Measurements from ENCODE around the gene TYK2. TPM values are rescaled to one million over a fixed set of nuclear protein-coding genes. Genes with fewer than 3 reads are reported as not detected.

The TYK2 gene
- total RNA-seq, 4 donors from 2014 or later: 80.4 to 200 (median 124) TPM

DNA sequence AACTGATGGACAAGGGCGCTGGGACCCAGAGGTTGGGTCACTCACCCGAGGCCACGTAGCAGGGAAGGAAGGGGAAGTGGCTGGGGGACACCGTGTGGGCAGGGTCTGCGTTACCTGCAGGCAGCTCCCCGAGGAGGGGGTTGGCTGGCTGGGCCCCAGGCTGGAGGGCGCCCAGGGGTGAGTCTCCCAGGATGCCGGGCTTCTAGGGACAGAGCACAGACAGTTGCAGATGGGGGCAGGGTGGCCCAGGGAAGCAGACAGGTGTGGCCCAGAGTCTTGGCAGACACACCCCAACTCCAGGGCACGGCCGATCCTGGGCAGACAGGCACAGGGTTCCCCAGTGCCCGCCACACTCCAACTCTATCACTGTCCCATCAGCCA, 59.0 kb downstream of the TYK2 start:
- Histone ChIP-seq H3K9me3 (no peaks in the 10 kb centered on the region), H3K27ac (no peak overlapping the region), H3K4me1 (no peaks in the 10 kb centered on the region), H3K36me3 (peaks cover 96% of the 10 kb centered on the region), H3K27me3 (no peaks in the 10 kb centered on the region), H3K4me3 (no peak overlapping the region)
- TF ChIP-seq EP300 (IDR thresholded peaks at IDR 0.05): no peak
- TF ChIP-seq, protein P1, sequence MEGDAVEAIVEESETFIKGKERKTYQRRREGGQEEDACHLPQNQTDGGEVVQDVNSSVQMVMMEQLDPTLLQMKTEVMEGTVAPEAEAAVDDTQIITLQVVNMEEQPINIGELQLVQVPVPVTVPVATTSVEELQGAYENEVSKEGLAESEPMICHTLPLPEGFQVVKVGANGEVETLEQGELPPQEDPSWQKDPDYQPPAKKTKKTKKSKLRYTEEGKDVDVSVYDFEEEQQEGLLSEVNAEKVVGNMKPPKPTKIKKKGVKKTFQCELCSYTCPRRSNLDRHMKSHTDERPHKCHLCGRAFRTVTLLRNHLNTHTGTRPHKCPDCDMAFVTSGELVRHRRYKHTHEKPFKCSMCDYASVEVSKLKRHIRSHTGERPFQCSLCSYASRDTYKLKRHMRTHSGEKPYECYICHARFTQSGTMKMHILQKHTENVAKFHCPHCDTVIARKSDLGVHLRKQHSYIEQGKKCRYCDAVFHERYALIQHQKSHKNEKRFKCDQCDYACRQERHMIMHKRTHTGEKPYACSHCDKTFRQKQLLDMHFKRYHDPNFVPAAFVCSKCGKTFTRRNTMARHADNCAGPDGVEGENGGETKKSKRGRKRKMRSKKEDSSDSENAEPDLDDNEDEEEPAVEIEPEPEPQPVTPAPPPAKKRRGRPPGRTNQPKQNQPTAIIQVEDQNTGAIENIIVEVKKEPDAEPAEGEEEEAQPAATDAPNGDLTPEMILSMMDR (IDR thresholded peaks at IDR 0.05): no peak
- TF ChIP-seq POLR2A (IDR thresholded peaks at IDR 0.05): no peak
- TF ChIP-seq POLR2AphosphoS5 (IDR thresholded peaks at IDR 0.05): no peak
- no peak for DNase-seq (ENCODE audit: low spot score in 2 of 2)
- 88% methylated on average over 10 of the region's 11 CpGs for WGBS

DNA sequence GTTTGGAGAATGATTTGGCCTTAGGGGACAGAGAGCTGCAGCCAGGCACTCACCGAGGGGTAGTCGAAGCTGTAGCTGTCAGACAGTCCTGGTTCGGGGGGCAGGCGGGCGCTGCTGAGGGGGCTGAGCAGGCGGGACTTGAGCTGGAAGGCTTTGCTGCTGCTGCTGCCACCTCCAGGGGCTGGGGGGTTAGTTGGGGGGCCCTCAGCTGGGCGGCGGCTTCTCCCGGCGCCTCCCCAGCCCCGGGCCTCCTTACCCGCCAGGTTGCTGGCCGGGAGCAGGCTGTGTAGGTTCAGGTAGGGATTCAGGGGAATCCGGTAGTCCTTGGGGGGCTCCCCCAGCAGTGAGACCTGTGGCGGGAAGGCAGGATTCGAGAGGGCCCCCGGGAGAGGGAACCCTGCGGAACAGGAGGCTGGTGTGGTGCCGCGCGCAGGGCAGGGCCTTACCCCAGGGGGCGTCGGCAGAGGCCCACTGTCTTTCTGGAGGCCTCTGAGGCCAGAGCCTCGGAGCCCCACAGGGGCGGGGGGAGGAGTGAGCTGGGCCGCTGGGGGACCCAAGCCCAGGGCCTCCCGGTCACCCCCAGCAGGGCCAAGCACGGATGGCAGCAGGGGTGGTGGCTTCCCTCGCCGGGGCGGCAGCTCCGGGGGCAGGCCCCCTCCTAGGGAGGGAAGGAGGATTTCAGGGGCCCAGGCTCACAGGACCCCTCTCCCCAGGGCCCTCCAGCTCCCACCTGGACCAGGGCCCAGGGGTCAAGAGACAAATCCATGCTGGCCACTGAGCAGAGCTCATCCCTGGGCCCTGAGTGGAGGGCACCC, 59.6 kb downstream of the TYK2 start:
- no peak overlapping the region for H3K27ac ChIP-seq
- DNase-seq (ENCODE audit: low spot score in 2 of 2): no peak
- TF ChIP-seq POLR2A (IDR thresholded peaks at IDR 0.05) (no peak), POLR2AphosphoS5 (IDR thresholded peaks at IDR 0.05) (no peak), EP300 (IDR thresholded peaks at IDR 0.05) (no peak)
- TF ChIP-seq, protein P1 (IDR thresholded peaks at IDR 0.05): no peak
- no peak overlapping the region for H3K4me3 ChIP-seq
- H3K27me3 ChIP-seq: no peaks in the 10 kb centered on the region
- H3K4me1 ChIP-seq: peaks cover 5% of the 10 kb centered on the region
- WGBS: 90% methylated on average over 11 of the region's 32 CpGs
- no peaks in the 10 kb centered on the region for H3K9me3 ChIP-seq
- H3K36me3 ChIP-seq: peaks cover 90% of the 10 kb centered on the region

DNA sequence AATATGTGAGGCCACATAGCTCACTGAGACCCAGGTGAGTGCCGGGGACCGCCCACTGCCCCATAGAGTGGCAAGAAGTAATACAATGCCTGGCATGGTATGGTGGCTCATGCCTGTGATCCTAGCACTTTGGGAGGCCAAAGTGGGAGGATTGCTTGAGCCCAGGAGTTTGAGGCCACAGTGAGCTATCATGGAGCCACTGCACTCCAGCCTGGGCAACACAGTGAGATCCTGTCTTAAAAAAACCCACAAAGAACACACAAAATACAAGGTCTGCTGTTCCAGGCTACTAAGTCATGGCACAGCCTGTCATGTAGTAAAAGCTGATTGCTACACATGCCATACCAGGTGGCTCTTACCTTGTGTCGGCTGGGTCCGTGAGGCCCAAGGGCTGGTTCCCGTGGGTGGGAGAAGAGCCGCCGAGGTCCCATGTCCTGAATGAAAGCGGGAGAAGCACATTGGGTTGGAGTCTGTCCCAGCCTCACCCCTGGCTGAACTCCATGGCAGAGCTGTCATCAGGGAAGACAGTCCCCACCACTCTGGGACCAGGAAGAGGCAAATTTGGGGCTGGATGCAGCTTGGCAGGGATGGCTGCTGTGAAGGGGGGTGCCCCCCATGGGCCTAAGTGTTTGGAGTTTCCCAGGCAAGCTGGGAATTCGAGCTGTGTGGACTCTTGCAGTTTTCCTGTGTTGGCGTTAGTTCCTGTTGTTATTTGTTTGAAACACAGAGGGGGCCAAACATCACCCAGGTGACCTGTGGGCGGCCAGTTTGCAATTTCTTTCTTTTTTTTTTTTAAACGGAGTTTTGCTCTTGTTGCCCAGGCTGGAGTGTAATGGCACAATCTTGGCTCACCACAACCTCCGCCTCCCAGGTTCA, 61.3 kb downstream of the TYK2 start:
- no peak for TF ChIP-seq POLR2A (IDR thresholded peaks at IDR 0.05)
- TF ChIP-seq, protein P1 (IDR thresholded peaks at IDR 0.05): no peak
- no peak for TF ChIP-seq POLR2AphosphoS5 (IDR thresholded peaks at IDR 0.05)
- no peak for TF ChIP-seq EP300 (IDR thresholded peaks at IDR 0.05)
- no peak overlapping the region for H3K27ac ChIP-seq
- DNase-seq (ENCODE audit: low spot score in 2 of 2): no peak
- H3K4me1 ChIP-seq: peaks cover 15% of the 10 kb centered on the region
- no peaks in the 10 kb centered on the region for H3K27me3 ChIP-seq
- peaks cover 72% of the 10 kb centered on the region for H3K36me3 ChIP-seq
- 92% methylated on average over 13 of the region's 13 CpGs for WGBS
- H3K9me3 ChIP-seq: no peaks in the 10 kb centered on the region
- H3K4me3 ChIP-seq: no peak overlapping the region

DNA sequence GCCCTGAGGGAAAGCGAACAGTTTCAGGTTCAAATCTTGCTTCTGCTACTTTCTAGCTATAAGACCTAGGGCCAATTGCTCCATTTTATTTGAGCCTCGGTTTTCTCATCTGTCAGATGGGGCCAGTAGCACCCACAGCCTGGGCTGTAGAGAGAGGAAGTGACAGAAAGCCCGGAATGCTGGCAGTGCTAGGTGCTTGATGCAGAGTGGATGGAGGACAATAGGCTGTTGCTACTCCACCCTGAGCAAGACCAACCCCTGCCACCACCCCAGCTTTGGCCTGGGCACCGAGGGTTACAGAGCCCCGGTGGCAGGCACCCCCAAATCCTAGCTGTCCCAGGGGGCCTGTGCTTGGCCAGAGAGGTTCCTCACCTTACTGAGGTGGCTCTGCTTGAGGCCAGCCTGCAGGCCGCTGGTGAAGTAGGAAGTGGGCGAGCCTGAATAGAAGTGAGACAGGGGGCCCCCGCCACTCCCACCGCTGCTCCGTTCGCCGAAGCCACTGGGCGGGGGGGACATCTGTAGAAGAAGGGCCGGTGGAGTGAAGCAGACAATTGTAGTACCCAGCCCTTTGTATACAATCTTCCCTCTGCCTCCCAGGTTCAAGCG, 62.4 kb downstream of the TYK2 start:
- no peak for TF ChIP-seq POLR2A (IDR thresholded peaks at IDR 0.05)
- no peak for TF ChIP-seq POLR2AphosphoS5 (IDR thresholded peaks at IDR 0.05)
- TF ChIP-seq, protein P1 (IDR thresholded peaks at IDR 0.05): no peak
- no peak for TF ChIP-seq EP300 (IDR thresholded peaks at IDR 0.05)
- H3K36me3 ChIP-seq: peaks cover 61% of the 10 kb centered on the region
- 89% methylated on average over 6 of the region's 15 CpGs for WGBS

More for the DNA sequence above, 62.4 kb downstream of the TYK2 start:
- H3K27ac ChIP-seq: no peak overlapping the region
- H3K4me1 ChIP-seq: peaks cover 15% of the 10 kb centered on the region
- no peak overlapping the region for H3K4me3 ChIP-seq
- no peaks in the 10 kb centered on the region for H3K9me3 ChIP-seq
- DNase-seq (ENCODE audit: low spot score in 2 of 2): no peak
- no peaks in the 10 kb centered on the region for H3K27me3 ChIP-seq

Data from suprapubic skin (tissue), 4 donors.